Uterus (tissue), 4 donors: Measurements from ENCODE around the gene TXNL4A. TPM values are rescaled to one million over a fixed set of nuclear protein-coding genes. Genes with fewer than 3 reads are reported as not detected.
"Not testable (repeated sequence)": the region's sequence is repeated elsewhere in the genome, so short reads cannot be mapped to it uniquely, and the experiment has no call there.

Experiments
- DNase-seq, 2 donors: peaks; one replicate each; pipeline ENCODE4 v3.0.0-alpha.2; 2019 to 2020
- H3K27ac ChIP-seq, 2 donors: fragments of 200-600 bp; sonication (generic); 1 replicate in 1 of 2; 2 replicates in 1 of 2; pipeline ENCODE4 v1.5.1; 2016 to 2018
- H3K27me3 ChIP-seq, 2 donors: fragments of 200-600 bp; sonication (generic); one replicate each; pipeline ENCODE4 v1.5.1; 2018 to 2019; ENCODE audit warnings: control low read depth in 1 of 2
- H3K36me3 ChIP-seq, 2 donors: fragments of 200-600 bp; sonication (generic); one replicate each; pipeline ENCODE4 v1.5.1; 2019; ENCODE audit warnings: control low read depth in 1 of 2
- H3K4me1 ChIP-seq, 2 donors: fragments of 200-600 bp; sonication (generic); one replicate each; pipeline ENCODE4 v1.5.1; 2018 to 2019; ENCODE audit warnings: control low read depth in 1 of 2
- H3K4me3 ChIP-seq, 2 donors: fragments of 200-600 bp; sonication (generic); 1 replicate in 1 of 2; 2 replicates in 1 of 2; pipeline ENCODE4 v1.5.1; 2018 to 2019; ENCODE audit warnings: mild to moderate bottlenecking in 1 of 2
- H3K9me3 ChIP-seq, 2 donors: fragments of 200-600 bp; sonication (generic); one replicate each; pipeline ENCODE4 v1.5.1; 2019; ENCODE audit warnings: control low read depth in 1 of 2
- CTCF ChIP-seq, 4 experiments: fragments of 200-600 bp in 2 of 4; fragments of 450-650 bp in 2 of 4; sonication (generic) in 2 of 4; IDR thresholded peaks; one replicate each; pipeline ENCODE4 v1.5.1; 2016 to 2019; ENCODE audit warnings: antibody characterized with exemption in 4 of 4, mild to moderate bottlenecking in 2 of 4, moderate library complexity in 1 of 4
- POLR2A ChIP-seq, 2 donors: fragments of 450-650 bp; IDR thresholded peaks; one replicate each; pipeline ENCODE4 v1.6.1; 2016; ENCODE audit warnings: antibody characterized with exemption in 2 of 2, mild to moderate bottlenecking in 1 of 2, moderate library complexity in 1 of 2
- intact Hi-C: fragments of 100-400 bp; cut with DNase I; formaldehyde crosslinking; loops from one replicate; pipeline ENCODE4 v1.15.1; 2023; ENCODE audit warnings: low total_unique reads
- total RNA-seq, 4 donors: library from RNA; depleted of rRNA in 3 of 4; stranded (reverse); fragments of >200 nt in 3 of 4; gene quantifications; one replicate each; pipeline versions ENCODE4 v1.1.0 to v1.2.4, GENCODE V29; 2014 to 2023
- donor health status: DM: yes; HTN: yes; CAD: no.

TXNL4A gene
- total RNA-seq, 4 donors from 2014 or later, result 7.4 to 80.7 (median 34.4) TPM

GRCh38 chr18:80023173-80023572 is 34.8 kb upstream of the TXNL4A start:
- Histone ChIP-seq H3K36me3 (no peaks in the 10 kb centered on the region), H3K9me3 (peaks cover 0 to 78% of the 10 kb centered on the region in 2 donors), H3K4me1 (no peaks in the 10 kb centered on the region), H3K27me3 (no peaks in the 10 kb centered on the region), H3K4me3 (no peak overlapping the region), H3K27ac (no peak overlapping the region)
- TF ChIP-seq CTCF (IDR thresholded peaks at IDR 0.05), result no peak
- TF ChIP-seq POLR2A (IDR thresholded peaks at IDR 0.05), result no peak
- intact Hi-C loops, result no loop called here
- DNase-seq, result no peak

- no peak for DNase-seq
- H3K9me3 ChIP-seq, result peaks cover 0 to 78% of the 10 kb centered on the region in 2 donors
- no peaks in the 10 kb centered on the region for H3K36me3 ChIP-seq
- H3K27me3 ChIP-seq, result no peaks in the 10 kb centered on the region
- no peak overlapping the region for H3K4me3 ChIP-seq
- TF ChIP-seq CTCF (IDR thresholded peaks at IDR 0.05) (no peak), POLR2A (IDR thresholded peaks at IDR 0.05) (no peak)
- no peaks in the 10 kb centered on the region for H3K4me1 ChIP-seq
- intact Hi-C loops, result no loop called here
- H3K27ac ChIP-seq, result no peak overlapping the region
Observed at GRCh38 chr18:80022613-80023012, 34.2 kb upstream of the TXNL4A start.

- Histone ChIP-seq H3K27ac (no peak overlapping the region), H3K27me3 (no peaks in the 10 kb centered on the region), H3K9me3 (peaks cover 0 to 39% of the 10 kb centered on the region in 2 donors), H3K4me1 (no peaks in the 10 kb centered on the region), H3K4me3 (no peak overlapping the region), H3K36me3 (no peaks in the 10 kb centered on the region)
- intact Hi-C loops, result no loop called here
- DNase-seq, result no peak
- TF ChIP-seq POLR2A (IDR thresholded peaks at IDR 0.05) (no peak), CTCF (IDR thresholded peaks at IDR 0.05) (no peak)
Observed at GRCh38 chr18:80012714-80013113, 24.4 kb upstream of the TXNL4A start.

GRCh38 chr18:80011496-80012137 is 23.3 kb upstream of the TXNL4A start:
- peaks cover 0 to 42% of the 10 kb centered on the region in 2 donors for H3K9me3 ChIP-seq
- H3K4me3 ChIP-seq, H3K36me3 ChIP-seq, H3K27me3 ChIP-seq, H3K4me1 ChIP-seq, H3K27ac ChIP-seq, intact Hi-C loops, DNase-seq: not testable (repeated sequence)

GRCh38 chr18:80010551-80010906 is 22.2 kb upstream of the TXNL4A start:
- intact Hi-C loops, result no loop called here
- Histone ChIP-seq H3K27ac (no peak overlapping the region), H3K9me3 (peaks cover 0 to 42% of the 10 kb centered on the region in 2 donors), H3K4me3 (no peak overlapping the region), H3K4me1 (no peaks in the 10 kb centered on the region), H3K36me3 (no peaks in the 10 kb centered on the region), H3K27me3 (no peaks in the 10 kb centered on the region)
- TF ChIP-seq CTCF (IDR thresholded peaks at IDR 0.05) (no peak), POLR2A (IDR thresholded peaks at IDR 0.05) (no peak)
- no peak for DNase-seq
